SK-N-SH (cell line): ENCODE data around the gene DNAH3.

Experiments
- EZH2phosphoT487 ChIP-seq: fragments of 200-600 bp; sonication (generic); IDR thresholded peaks from 2 replicates; pipeline ENCODE4 v1.6.1; 2017; ENCODE audit warnings: low read depth, mixed run types, mild to moderate bottlenecking, antibody characterized with exemption, moderate library complexity, borderline replicate concordance
- NFIC ChIP-seq: IDR thresholded peaks from 2 replicates; pipeline ENCODE4 v1.4.0; 2012; ENCODE audit warnings: borderline replicate concordance
- NRF1 ChIP-seq: IDR thresholded peaks from 2 replicates; pipeline ENCODE4 v1.6.1; 2012; ENCODE audit warnings: low read depth, mild to moderate bottlenecking, low read length
- SIN3A ChIP-seq: IDR thresholded peaks from 2 replicates; pipeline ENCODE4 v1.6.1; 2012; ENCODE audit warnings: low read depth, mild to moderate bottlenecking, low read length, moderate library complexity, borderline replicate concordance
- YY1 ChIP-seq: IDR thresholded peaks from 2 replicates; pipeline ENCODE4 v1.4.0; 2012; ENCODE audit warnings: low read depth, mild to moderate bottlenecking
- TF ChIP-seq, protein P1 (sequence below): fragments of 200-600 bp; sonication (generic); IDR thresholded peaks from 2 replicates; pipeline ENCODE4 v1.6.1; 2017; ENCODE audit warnings: antibody characterized with exemption, mild to moderate bottlenecking, moderate library complexity
- TF ChIP-seq, protein P2 (sequence below): IDR thresholded peaks from 2 replicates; pipeline ENCODE4 v1.6.1; 2012; ENCODE audit warnings: mild to moderate bottlenecking, low read depth, low read length, moderate library complexity

DNA sequence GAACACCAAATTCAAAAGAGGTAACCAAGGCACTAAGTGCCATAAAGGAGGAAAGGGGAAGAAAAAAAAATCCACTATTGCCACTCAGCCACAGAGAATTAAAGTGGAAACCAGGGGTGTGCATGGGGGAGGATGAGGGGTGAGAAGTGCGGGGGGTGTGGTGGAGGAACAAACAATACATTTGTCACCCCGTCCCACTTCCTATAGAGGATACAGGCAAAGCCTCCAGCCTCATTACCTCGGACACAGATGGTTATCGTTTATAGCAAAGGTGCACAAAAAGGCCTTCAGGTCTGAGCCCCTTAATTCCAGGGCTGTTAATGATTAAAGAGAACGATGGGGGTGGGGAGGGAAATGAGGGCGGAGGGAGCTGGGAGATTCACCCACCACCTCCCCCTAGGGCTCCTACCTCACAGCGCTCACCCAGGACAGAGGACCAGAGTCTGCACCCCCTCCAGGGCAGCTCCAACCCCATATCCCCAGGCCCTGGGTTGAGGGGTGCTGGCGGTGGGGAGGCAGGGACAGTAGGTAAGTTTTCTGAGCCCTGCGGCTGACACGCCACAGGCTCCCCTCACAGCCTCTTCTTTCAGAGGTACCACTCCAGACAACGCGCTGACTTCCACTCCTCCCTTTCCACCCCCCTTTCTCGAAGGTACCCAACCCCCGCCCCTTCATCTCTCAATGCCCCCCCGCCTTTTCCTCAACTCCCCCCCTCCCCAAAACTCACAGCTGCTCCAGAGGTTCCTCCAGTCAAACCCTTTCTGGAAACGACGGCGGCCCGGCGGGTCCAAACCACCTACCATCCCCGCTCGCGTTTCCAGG is 251.0 kb downstream of the DNAH3 start:
- TF ChIP-seq EZH2phosphoT487, result no peak
- TF ChIP-seq, protein P1, sequence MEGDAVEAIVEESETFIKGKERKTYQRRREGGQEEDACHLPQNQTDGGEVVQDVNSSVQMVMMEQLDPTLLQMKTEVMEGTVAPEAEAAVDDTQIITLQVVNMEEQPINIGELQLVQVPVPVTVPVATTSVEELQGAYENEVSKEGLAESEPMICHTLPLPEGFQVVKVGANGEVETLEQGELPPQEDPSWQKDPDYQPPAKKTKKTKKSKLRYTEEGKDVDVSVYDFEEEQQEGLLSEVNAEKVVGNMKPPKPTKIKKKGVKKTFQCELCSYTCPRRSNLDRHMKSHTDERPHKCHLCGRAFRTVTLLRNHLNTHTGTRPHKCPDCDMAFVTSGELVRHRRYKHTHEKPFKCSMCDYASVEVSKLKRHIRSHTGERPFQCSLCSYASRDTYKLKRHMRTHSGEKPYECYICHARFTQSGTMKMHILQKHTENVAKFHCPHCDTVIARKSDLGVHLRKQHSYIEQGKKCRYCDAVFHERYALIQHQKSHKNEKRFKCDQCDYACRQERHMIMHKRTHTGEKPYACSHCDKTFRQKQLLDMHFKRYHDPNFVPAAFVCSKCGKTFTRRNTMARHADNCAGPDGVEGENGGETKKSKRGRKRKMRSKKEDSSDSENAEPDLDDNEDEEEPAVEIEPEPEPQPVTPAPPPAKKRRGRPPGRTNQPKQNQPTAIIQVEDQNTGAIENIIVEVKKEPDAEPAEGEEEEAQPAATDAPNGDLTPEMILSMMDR, result no peak
- TF ChIP-seq YY1, result no peak
- TF ChIP-seq SIN3A, result no peak
- TF ChIP-seq, protein P2, sequence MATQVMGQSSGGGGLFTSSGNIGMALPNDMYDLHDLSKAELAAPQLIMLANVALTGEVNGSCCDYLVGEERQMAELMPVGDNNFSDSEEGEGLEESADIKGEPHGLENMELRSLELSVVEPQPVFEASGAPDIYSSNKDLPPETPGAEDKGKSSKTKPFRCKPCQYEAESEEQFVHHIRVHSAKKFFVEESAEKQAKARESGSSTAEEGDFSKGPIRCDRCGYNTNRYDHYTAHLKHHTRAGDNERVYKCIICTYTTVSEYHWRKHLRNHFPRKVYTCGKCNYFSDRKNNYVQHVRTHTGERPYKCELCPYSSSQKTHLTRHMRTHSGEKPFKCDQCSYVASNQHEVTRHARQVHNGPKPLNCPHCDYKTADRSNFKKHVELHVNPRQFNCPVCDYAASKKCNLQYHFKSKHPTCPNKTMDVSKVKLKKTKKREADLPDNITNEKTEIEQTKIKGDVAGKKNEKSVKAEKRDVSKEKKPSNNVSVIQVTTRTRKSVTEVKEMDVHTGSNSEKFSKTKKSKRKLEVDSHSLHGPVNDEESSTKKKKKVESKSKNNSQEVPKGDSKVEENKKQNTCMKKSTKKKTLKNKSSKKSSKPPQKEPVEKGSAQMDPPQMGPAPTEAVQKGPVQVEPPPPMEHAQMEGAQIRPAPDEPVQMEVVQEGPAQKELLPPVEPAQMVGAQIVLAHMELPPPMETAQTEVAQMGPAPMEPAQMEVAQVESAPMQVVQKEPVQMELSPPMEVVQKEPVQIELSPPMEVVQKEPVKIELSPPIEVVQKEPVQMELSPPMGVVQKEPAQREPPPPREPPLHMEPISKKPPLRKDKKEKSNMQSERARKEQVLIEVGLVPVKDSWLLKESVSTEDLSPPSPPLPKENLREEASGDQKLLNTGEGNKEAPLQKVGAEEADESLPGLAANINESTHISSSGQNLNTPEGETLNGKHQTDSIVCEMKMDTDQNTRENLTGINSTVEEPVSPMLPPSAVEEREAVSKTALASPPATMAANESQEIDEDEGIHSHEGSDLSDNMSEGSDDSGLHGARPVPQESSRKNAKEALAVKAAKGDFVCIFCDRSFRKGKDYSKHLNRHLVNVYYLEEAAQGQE, result no peak
- TF ChIP-seq NRF1, result no peak
- TF ChIP-seq NFIC, result no peak
